GM12875 (cell line): ENCODE measurements around the gene BBX.

ENCODE experiments used
- H3K4me3 ChIP-seq: one replicate; pipeline ENCODE4 v1.5.1; 2011; ENCODE audit warnings: low read depth, low read length, control low read depth
- CTCF ChIP-seq: IDR thresholded peaks from 2 replicates; pipeline ENCODE4 v1.5.1; 2011; ENCODE audit warnings: low read depth, mild to moderate bottlenecking, control low read depth, inconsistent platforms, low read length, moderate library complexity, borderline replicate concordance; ENCODE audit not compliant: insufficient read depth

BBX gene

GRCh38 chr3:107817076-107817475, 294.3 kb downstream of the BBX start:
- H3K4me3 ChIP-seq = no peak overlapping the region
- no peak for TF ChIP-seq CTCF

DNA sequence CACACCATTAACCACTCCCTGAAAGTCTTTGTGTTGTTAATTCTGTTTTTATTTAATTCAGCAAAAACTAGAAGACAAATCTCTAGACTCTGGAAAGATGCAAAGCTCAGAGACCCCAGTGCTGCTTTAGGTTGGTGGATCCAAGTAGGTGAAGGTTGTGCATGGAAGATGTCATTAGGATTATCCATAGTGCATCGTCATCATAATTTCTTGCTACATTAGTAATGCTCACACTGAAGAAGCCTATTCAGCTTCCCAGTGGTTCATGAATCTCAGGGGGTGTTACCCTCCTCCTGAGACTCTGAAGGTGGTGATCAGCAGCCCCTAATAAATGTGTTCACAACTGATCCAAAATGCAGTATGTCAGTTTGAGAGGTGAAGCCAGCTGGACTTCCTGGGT, 295.3 kb downstream of the BBX start:
- H3K4me3 ChIP-seq = no peak overlapping the region
- TF ChIP-seq CTCF = no peak

- no peak for TF ChIP-seq CTCF
Measured at GRCh38 chr3:107819656-107820055, 296.9 kb downstream of the BBX start.

GRCh38 chr3:107822308-107822707, 299.5 kb downstream of the BBX start:
- no peak for TF ChIP-seq CTCF
- H3K4me3 ChIP-seq = no peak overlapping the region

More at GRCh38 chr3:107819656-107820055, 296.9 kb downstream of the BBX start:
- no peak overlapping the region for H3K4me3 ChIP-seq

DNA sequence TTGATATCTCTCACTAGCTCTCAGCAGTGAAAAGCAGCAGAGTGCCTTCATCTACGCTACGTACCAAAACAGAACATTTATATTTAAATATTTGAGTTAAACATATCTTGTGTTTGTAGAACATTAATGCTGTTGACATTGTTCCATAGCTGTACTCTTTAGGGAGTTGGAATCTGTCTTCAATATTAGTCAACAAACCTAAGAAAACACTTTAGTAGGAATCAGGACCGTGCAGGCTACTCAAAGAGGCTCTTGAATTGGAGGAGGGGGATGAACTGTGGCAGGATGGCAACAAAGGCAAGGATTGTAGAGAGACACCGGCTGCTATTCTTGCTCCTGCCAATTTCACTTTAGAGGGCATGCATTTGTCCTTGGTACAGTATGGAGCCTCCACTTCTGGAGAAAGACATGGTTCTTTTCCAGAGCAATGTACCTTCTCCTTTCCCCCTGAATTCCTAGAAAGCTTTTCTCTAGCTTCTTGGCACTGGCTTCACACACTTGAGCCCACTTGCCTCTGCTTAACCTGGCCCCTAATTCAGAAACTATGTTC, 302.1 kb downstream of the BBX start:
- no peak for TF ChIP-seq CTCF
- H3K4me3 ChIP-seq = no peak overlapping the region

GRCh38 chr3:107825556-107825955, 302.8 kb downstream of the BBX start:
- no peak overlapping the region for H3K4me3 ChIP-seq
- TF ChIP-seq CTCF = no peak

- no peak overlapping the region for H3K4me3 ChIP-seq
- TF ChIP-seq CTCF = no peak
Measured at GRCh38 chr3:107826727-107827126, 304.0 kb downstream of the BBX start.
